Measurements from ENCODE around the gene TP53BP1. TPM values are rescaled to one million over a fixed set of nuclear protein-coding genes. Genes with fewer than 3 reads are reported as not detected.

Gene TP53BP1
- polyA plus RNA-seq, 1 donor from 2014 or later, result 98.7 TPM

- Histone ChIP-seq H3K36me3 (ENCODE audit: insufficient read depth, low read length) (peaks cover 3% of the 10 kb centered on the region), H3F3A (ENCODE audit: insufficient read depth, low read length, poor library complexity, severe bottlenecking) (no peaks in the 10 kb centered on the region), H3K9ac (ENCODE audit: low read length) (no peak overlapping the region), H3K4me2 (ENCODE audit: low read length) (no peak overlapping the region), H3K4me3 (ENCODE audit: low read length) (no peak overlapping the region), H3K79me2 (replicated peaks; ENCODE audit: insufficient read depth, low read length) (no peaks in the 10 kb centered on the region), H3K9me2 (ENCODE audit: insufficient read depth, low read length) (no peaks in the 10 kb centered on the region), H4K20me1 (ENCODE audit: insufficient read depth) (peaks cover 4% of the 10 kb centered on the region), H3K27me3 (ENCODE audit: insufficient read depth, low read depth, low read length) (no peaks in the 10 kb centered on the region), H3K9me3 (ENCODE audit: low read length) (no peaks in the 10 kb centered on the region), H2AFZ (ENCODE audit: low read depth, low read length) (no peak overlapping the region), H3K27ac (ENCODE audit: low read length) (no peak overlapping the region)
- TF ChIP-seq EP300 (conservative IDR thresholded peaks at IDR 0.05; ENCODE audit: poor library complexity, severe bottlenecking), result no peak
- no peak for TF ChIP-seq REST (IDR thresholded peaks at IDR 0.05; ENCODE audit: borderline replicate concordance)
- no peak for TF ChIP-seq SMC3 (conservative IDR thresholded peaks at IDR 0.05; ENCODE audit: poor library complexity)
- TF ChIP-seq TAF1 (IDR thresholded peaks at IDR 0.05; ENCODE audit: low read depth), result no peak
- no peak for TF ChIP-seq RAD21 (conservative IDR thresholded peaks at IDR 0.05)
- TF ChIP-seq CTCF (IDR thresholded peaks at IDR 0.05; ENCODE audit: poor library complexity, severe bottlenecking), result no peak
Measured at GRCh38 chr15:43382310-43382709, 110.6 kb downstream of the TP53BP1 start.

GRCh38 chr15:43378601-43379000, 114.4 kb downstream of the TP53BP1 start:
- no peaks in the 10 kb centered on the region for H3K27me3 ChIP-seq (ENCODE audit: insufficient read depth, low read depth, low read length)
- TF ChIP-seq EZH2 (IDR thresholded peaks at IDR 0.05; ENCODE audit: borderline replicate concordance, insufficient read depth, low read length, poor library complexity, severe bottlenecking) (no peak), MXI1 (conservative IDR thresholded peaks at IDR 0.05; ENCODE audit: poor library complexity, severe bottlenecking) (no peak), REST (IDR thresholded peaks at IDR 0.05; ENCODE audit: borderline replicate concordance) (no peak), POLR2AphosphoS5 (IDR thresholded peaks at IDR 0.05) (no peak), EP300 (conservative IDR thresholded peaks at IDR 0.05; ENCODE audit: poor library complexity, severe bottlenecking) (no peak), TAF1 (IDR thresholded peaks at IDR 0.05; ENCODE audit: low read depth) (no peak), SMC3 (conservative IDR thresholded peaks at IDR 0.05; ENCODE audit: poor library complexity) (no peak), RAD21 (conservative IDR thresholded peaks at IDR 0.05) (no peak), CTCF (IDR thresholded peaks at IDR 0.05; ENCODE audit: poor library complexity, severe bottlenecking) (no peak)
- no peak overlapping the region for H3K27ac ChIP-seq (ENCODE audit: low read length)
- no peaks in the 10 kb centered on the region for H3K79me2 ChIP-seq (replicated peaks; ENCODE audit: insufficient read depth, low read length)
- H3K4me3 ChIP-seq (ENCODE audit: low read length), result no peak overlapping the region
- H3K9me2 ChIP-seq (ENCODE audit: insufficient read depth, low read length), result no peaks in the 10 kb centered on the region
- H3F3A ChIP-seq (ENCODE audit: insufficient read depth, low read length, poor library complexity, severe bottlenecking), result no peaks in the 10 kb centered on the region
- H3K4me2 ChIP-seq (ENCODE audit: low read length), result no peak overlapping the region
- no peak overlapping the region for H2AFZ ChIP-seq (ENCODE audit: low read depth, low read length)
- no peaks in the 10 kb centered on the region for H3K9me3 ChIP-seq (ENCODE audit: low read length)
- no peak overlapping the region for H3K9ac ChIP-seq (ENCODE audit: low read length)
- H3K36me3 ChIP-seq (ENCODE audit: insufficient read depth, low read length), result peaks cover 3% of the 10 kb centered on the region
- H4K20me1 ChIP-seq (ENCODE audit: insufficient read depth), result peaks cover 4% of the 10 kb centered on the region

Data from neural cell (in vitro differentiated cells).